Measurements from ENCODE around the gene SLC39A7.

GRCh38 chr6:33164665-33165373 lies 35.8 kb upstream of the SLC39A7 start:
- TF ChIP-seq, protein P1, sequence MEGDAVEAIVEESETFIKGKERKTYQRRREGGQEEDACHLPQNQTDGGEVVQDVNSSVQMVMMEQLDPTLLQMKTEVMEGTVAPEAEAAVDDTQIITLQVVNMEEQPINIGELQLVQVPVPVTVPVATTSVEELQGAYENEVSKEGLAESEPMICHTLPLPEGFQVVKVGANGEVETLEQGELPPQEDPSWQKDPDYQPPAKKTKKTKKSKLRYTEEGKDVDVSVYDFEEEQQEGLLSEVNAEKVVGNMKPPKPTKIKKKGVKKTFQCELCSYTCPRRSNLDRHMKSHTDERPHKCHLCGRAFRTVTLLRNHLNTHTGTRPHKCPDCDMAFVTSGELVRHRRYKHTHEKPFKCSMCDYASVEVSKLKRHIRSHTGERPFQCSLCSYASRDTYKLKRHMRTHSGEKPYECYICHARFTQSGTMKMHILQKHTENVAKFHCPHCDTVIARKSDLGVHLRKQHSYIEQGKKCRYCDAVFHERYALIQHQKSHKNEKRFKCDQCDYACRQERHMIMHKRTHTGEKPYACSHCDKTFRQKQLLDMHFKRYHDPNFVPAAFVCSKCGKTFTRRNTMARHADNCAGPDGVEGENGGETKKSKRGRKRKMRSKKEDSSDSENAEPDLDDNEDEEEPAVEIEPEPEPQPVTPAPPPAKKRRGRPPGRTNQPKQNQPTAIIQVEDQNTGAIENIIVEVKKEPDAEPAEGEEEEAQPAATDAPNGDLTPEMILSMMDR (conservative IDR thresholded peaks at IDR 0.05 in 1 of 2, IDR thresholded peaks at IDR 0.05 in 1 of 2; ENCODE audit: extremely low read depth in 1 of 2, insufficient read depth in 1 of 2, low read depth in 1 of 2, low read length in 2 of 2) = no peak
- no peak for TF ChIP-seq EZH2 (IDR thresholded peaks at IDR 0.05; ENCODE audit: borderline replicate concordance, low read length)

Measured in mammary epithelial cell (primary cell).